Neuronal stem cell (in vitro differentiated cells): ENCODE measurements around the gene MYO10.

Experiments
- DNase-seq: peaks from one replicate; pipeline ENCODE4 v3.0.0-alpha.2; 2013; ENCODE audit warnings: low spot score
- H2AFZ ChIP-seq: one replicate; pipeline ENCODE4 v1.6.1; 2013; ENCODE audit warnings: mild to moderate bottlenecking, low read length, inconsistent platforms
- H2AK5ac ChIP-seq: 2 replicates; pipeline ENCODE4 v1.6.1; 2013; ENCODE audit warnings: low read depth, mild to moderate bottlenecking, inconsistent platforms, low read length, moderate library complexity, mixed read lengths
- H2BK120ac ChIP-seq: 2 replicates; pipeline ENCODE4 v1.6.1; 2013; ENCODE audit warnings: low read depth, mild to moderate bottlenecking, inconsistent platforms, low read length, moderate library complexity, mixed read lengths
- H2BK12ac ChIP-seq: one replicate; pipeline ENCODE4 v1.6.1; 2013; ENCODE audit warnings: low read length, inconsistent platforms
- H2BK15ac ChIP-seq: 2 replicates; pipeline ENCODE4 v1.6.1; 2013; ENCODE audit warnings: mild to moderate bottlenecking, low read length, inconsistent platforms, mixed read lengths
- H2BK5ac ChIP-seq: one replicate; pipeline ENCODE4 v1.6.1; 2013; ENCODE audit warnings: inconsistent platforms, mild to moderate bottlenecking, low read length, moderate library complexity
- H3K14ac ChIP-seq: one replicate; pipeline ENCODE4 v1.6.1; 2013; ENCODE audit warnings: low read length, inconsistent platforms
- H3K18ac ChIP-seq: 2 replicates; pipeline ENCODE4 v1.6.1; 2013; ENCODE audit warnings: low read length, inconsistent platforms
- H3K23ac ChIP-seq: 2 replicates; pipeline ENCODE4 v1.6.1; 2013; ENCODE audit warnings: low read depth, mild to moderate bottlenecking, mixed read lengths, low read length, inconsistent platforms; ENCODE audit not compliant: poor library complexity
- H3K27ac ChIP-seq: replicated peaks from 3 replicates; pipeline ENCODE4 v1.5.1; 2013; ENCODE audit warnings: low read length, inconsistent platforms
- H3K27me3 ChIP-seq, 3 experiments: 2 replicates each; pipeline ENCODE4 v1.6.1; 2013; ENCODE audit warnings: low read length in 3 of 3, mild to moderate bottlenecking in 2 of 3, inconsistent platforms in 1 of 3, low read depth in 1 of 3, mixed read lengths in 1 of 3, moderate library complexity in 1 of 3; ENCODE audit not compliant: control insufficient read depth in 3 of 3, insufficient read depth in 3 of 3
- H3K36me3 ChIP-seq, 2 donors: replicated peaks in 1 of 2; 2 replicates each; pipeline ENCODE4 v1.6.1; 2013; ENCODE audit warnings: low read length in 2 of 2; ENCODE audit not compliant: control insufficient read depth in 2 of 2, insufficient read depth in 2 of 2
- H3K4ac ChIP-seq: 2 replicates; pipeline ENCODE4 v1.6.1; 2013; ENCODE audit warnings: inconsistent platforms, mild to moderate bottlenecking, low read length, moderate library complexity
- H3K4me1 ChIP-seq, 2 donors: 1 replicate in 1 of 2; 2 replicates in 1 of 2; pipeline ENCODE4 v1.6.1; 2013; ENCODE audit warnings: low read length in 2 of 2, low read depth in 1 of 2; ENCODE audit not compliant: control insufficient read depth in 2 of 2, insufficient read depth in 1 of 2
- H3K4me2 ChIP-seq: one replicate; pipeline ENCODE4 v1.6.1; 2013; ENCODE audit warnings: mild to moderate bottlenecking, low read length, inconsistent platforms; ENCODE audit not compliant: insufficient read depth, poor library complexity, severe bottlenecking
- H3K4me3 ChIP-seq, 2 donors: 2 replicates each; pipeline ENCODE4 v1.5.1; 2013; ENCODE audit warnings: low read length in 2 of 2, mild to moderate bottlenecking in 2 of 2, inconsistent platforms in 1 of 2, moderate library complexity in 1 of 2
- H3K79me1 ChIP-seq: one replicate; pipeline ENCODE4 v1.6.1; 2013; ENCODE audit warnings: low read depth, mild to moderate bottlenecking, inconsistent platforms, low read length, moderate library complexity
- H3K9ac ChIP-seq: one replicate; pipeline ENCODE4 v1.6.1; 2013; ENCODE audit warnings: mild to moderate bottlenecking, low read depth, low read length, inconsistent platforms; ENCODE audit not compliant: poor library complexity
- H3K9me3 ChIP-seq, 2 donors: replicated peaks in 1 of 2; 2 replicates each; pipeline versions ENCODE3 to v1.6.1; 2013; ENCODE audit warnings: low read length in 2 of 2, mild to moderate bottlenecking in 2 of 2, inconsistent platforms in 1 of 2, low read depth in 1 of 2, mixed read lengths in 1 of 2, moderate library complexity in 1 of 2; ENCODE audit not compliant: control insufficient read depth in 2 of 2, insufficient read depth in 1 of 2
- H4K8ac ChIP-seq: one replicate; pipeline ENCODE4 v1.6.1; 2013; ENCODE audit warnings: low read depth, mild to moderate bottlenecking, inconsistent platforms, low read length, moderate library complexity
- H4K91ac ChIP-seq: one replicate; pipeline ENCODE4 v1.6.1; 2013; ENCODE audit warnings: low read length, low read depth, mild to moderate bottlenecking, inconsistent platforms; ENCODE audit not compliant: poor library complexity
- WGBS, 2 donors: extraction: QIAGEN DNeasy Blood & Tissue Kit; methylation state at CpG; one replicate each; pipeline ENCODE4 v1.1.7; 2013; ENCODE audit warnings: missing lambda C conversion rate in 2 of 2, mixed read lengths in 1 of 2; ENCODE audit not compliant: insufficient read length in 2 of 2, insufficient replicate concordance in 1 of 2; ENCODE audit errors: extremely low coverage in 2 of 2; 5-methylcytosine and 5-hydroxymethylcytosine counted together

Gene MYO10

GRCh38 chr5:16805486-16805885 lies 130.6 kb downstream of the MYO10 start:
- no peak overlapping the region for H3K9ac ChIP-seq
- no peak overlapping the region for H2AFZ ChIP-seq
- H3K79me1 ChIP-seq, result peaks cover 2% of the 10 kb centered on the region
- WGBS, 2 donors, result no CpG with 5 or more reads among the region's 7 CpGs
- H2BK120ac ChIP-seq, result no peak overlapping the region
- H3K9me3 ChIP-seq, result no peaks in the 10 kb centered on the region
- H3K4me1 ChIP-seq, result peaks cover 7 to 14% of the 10 kb centered on the region in 2 donors
- H4K91ac ChIP-seq, result no peak overlapping the region
- H3K23ac ChIP-seq, result no peak overlapping the region
- no peaks in the 10 kb centered on the region for H3K36me3 ChIP-seq
- H4K8ac ChIP-seq, result no peak overlapping the region
- no peak overlapping the region for H3K4me2 ChIP-seq
- H3K4me3 ChIP-seq, result no peak overlapping the region
- no peaks in the 10 kb centered on the region for H3K27me3 ChIP-seq
- H2BK12ac ChIP-seq, result no peak overlapping the region
- no peak overlapping the region for H2BK15ac ChIP-seq
- no peak overlapping the region for H3K18ac ChIP-seq
- no peak overlapping the region for H3K4ac ChIP-seq
- DNase-seq, result no peak
- no peak overlapping the region for H3K14ac ChIP-seq
- no peak overlapping the region for H3K27ac ChIP-seq
- H2AK5ac ChIP-seq, result no peak overlapping the region
- H2BK5ac ChIP-seq, result no peak overlapping the region

- Histone ChIP-seq H3K9ac (no peak overlapping the region), H2AFZ (no peak overlapping the region), H2BK120ac (no peak overlapping the region), H2BK5ac (no peak overlapping the region), H3K36me3 (no peaks in the 10 kb centered on the region), H4K91ac (no peak overlapping the region), H2BK15ac (no peak overlapping the region), H3K4me1 (peaks cover 0 to 9% of the 10 kb centered on the region in 2 donors), H3K4me2 (no peak overlapping the region), H2AK5ac (no peak overlapping the region), H2BK12ac (no peak overlapping the region), H3K14ac (no peak overlapping the region), H3K27me3 (no peaks in the 10 kb centered on the region), H3K18ac (no peak overlapping the region), H3K4ac (no peak overlapping the region), H4K8ac (no peak overlapping the region), H3K23ac (no peak overlapping the region), H3K27ac (no peak overlapping the region), H3K4me3 (peak overlapping the region in 1 of 2 donors; percentile 52), H3K9me3 (no peaks in the 10 kb centered on the region), H3K79me1 (peaks cover 2% of the 10 kb centered on the region)
- WGBS, 2 donors, result no CpG with 5 or more reads among the region's 9 CpGs
- no peak for DNase-seq
These were observed 132.3 kb downstream of the MYO10 start for GRCh38 chr5:16803831-16804230.

GRCh38 chr5:16800477-16800876 lies 135.6 kb downstream of the MYO10 start:
- Histone ChIP-seq H3K79me1 (peaks cover 2% of the 10 kb centered on the region), H3K4ac (no peak overlapping the region), H3K27me3 (no peaks in the 10 kb centered on the region), H4K8ac (no peak overlapping the region), H2BK120ac (no peak overlapping the region), H2BK5ac (no peak overlapping the region), H3K4me3 (no peak overlapping the region), H3K14ac (no peak overlapping the region), H3K18ac (no peak overlapping the region), H2AFZ (no peak overlapping the region), H3K27ac (no peak overlapping the region), H3K4me2 (no peak overlapping the region), H3K36me3 (no peaks in the 10 kb centered on the region), H4K91ac (no peak overlapping the region), H3K9me3 (no peaks in the 10 kb centered on the region), H2BK15ac (no peak overlapping the region), H3K23ac (no peak overlapping the region), H2AK5ac (no peak overlapping the region), H2BK12ac (no peak overlapping the region), H3K9ac (no peak overlapping the region), H3K4me1 (peaks cover 0 to 4% of the 10 kb centered on the region in 2 donors)
- no CpG with 5 or more reads among the region's 10 CpGs for WGBS, 2 donors
- no peak for DNase-seq

GRCh38 chr5:16799796-16800195 lies 136.3 kb downstream of the MYO10 start:
- no peak overlapping the region for H4K8ac ChIP-seq
- no peak overlapping the region for H2AFZ ChIP-seq
- no peak overlapping the region for H3K9ac ChIP-seq
- H4K91ac ChIP-seq, result no peak overlapping the region
- H2BK120ac ChIP-seq, result no peak overlapping the region
- H2BK15ac ChIP-seq, result no peak overlapping the region
- no peak overlapping the region for H3K23ac ChIP-seq
- no peaks in the 10 kb centered on the region for H3K9me3 ChIP-seq
- no peak overlapping the region for H3K4me3 ChIP-seq
- H3K14ac ChIP-seq, result no peak overlapping the region
- H2BK12ac ChIP-seq, result no peak overlapping the region
- H3K27me3 ChIP-seq, result no peaks in the 10 kb centered on the region
- no peak overlapping the region for H3K4me2 ChIP-seq
- WGBS, 2 donors, result no CpG with 5 or more reads among the region's 8 CpGs
- H2BK5ac ChIP-seq, result no peak overlapping the region
- no peak overlapping the region for H2AK5ac ChIP-seq
- H3K27ac ChIP-seq, result no peak overlapping the region
- H3K4ac ChIP-seq, result no peak overlapping the region
- H3K79me1 ChIP-seq, result peaks cover 2% of the 10 kb centered on the region
- no peak for DNase-seq
- no peaks in the 10 kb centered on the region for H3K36me3 ChIP-seq
- no peak overlapping the region for H3K18ac ChIP-seq
- H3K4me1 ChIP-seq, result peaks cover 0 to 4% of the 10 kb centered on the region in 2 donors
